HG03066 (cell line): ENCODE data around the gene DOCK4.

Experiments used
- ATAC-seq: cut with Tn5 transposase; IDR thresholded peaks from one replicate; pipeline ENCODE4 v1.9.1; 2021; ENCODE audit warnings: low read depth; ENCODE audit not compliant: unreplicated experiment

DOCK4 gene

DNA sequence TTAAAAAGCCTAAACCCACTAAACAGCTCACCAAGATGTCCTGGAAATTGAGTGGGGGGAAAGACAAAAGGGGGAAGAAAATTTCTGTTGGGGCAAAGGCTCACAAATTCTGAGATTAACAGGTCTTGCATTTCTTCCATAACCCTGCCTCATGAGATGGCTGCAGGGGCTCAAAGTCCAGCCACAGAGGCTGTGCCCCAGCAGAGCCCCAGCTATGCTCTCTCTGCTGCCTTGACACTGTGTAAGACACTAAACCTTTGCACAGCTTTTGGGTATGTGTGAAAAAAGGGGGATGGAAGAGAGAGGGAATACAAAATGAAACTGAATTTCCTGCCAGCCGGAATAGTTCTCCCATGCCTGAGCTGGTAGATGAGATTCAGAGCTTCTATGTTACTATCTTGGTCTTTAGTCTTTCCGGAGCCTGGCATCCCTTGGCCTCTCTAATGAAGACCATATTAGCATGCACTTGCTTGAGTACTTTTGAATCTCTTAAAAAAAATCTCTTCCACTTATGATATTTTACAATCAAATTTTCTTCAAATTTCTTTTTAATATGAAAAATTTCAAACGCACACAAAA, 403.9 kb downstream of the DOCK4 start:
- ATAC-seq: no peak

DNA sequence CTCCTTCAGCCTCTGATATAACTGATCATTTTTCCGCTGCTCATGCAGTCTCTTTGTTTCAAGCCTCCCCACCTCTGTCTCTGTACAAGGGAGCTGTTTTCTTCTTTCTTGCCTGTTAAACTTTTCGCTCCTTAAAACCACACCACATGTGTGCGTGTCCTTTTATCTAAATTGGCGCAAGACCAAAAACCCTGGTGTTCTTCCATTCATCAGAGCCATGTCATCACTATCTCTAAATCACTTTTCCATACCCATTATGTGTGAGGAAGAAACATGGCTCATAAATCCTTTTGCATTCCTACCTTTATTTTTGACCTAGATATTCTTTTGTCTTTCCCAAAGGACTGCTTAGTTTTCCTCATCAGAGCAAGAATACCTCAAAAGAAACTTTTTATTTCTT, 404.9 kb downstream of the DOCK4 start:
- no peak for ATAC-seq

DNA sequence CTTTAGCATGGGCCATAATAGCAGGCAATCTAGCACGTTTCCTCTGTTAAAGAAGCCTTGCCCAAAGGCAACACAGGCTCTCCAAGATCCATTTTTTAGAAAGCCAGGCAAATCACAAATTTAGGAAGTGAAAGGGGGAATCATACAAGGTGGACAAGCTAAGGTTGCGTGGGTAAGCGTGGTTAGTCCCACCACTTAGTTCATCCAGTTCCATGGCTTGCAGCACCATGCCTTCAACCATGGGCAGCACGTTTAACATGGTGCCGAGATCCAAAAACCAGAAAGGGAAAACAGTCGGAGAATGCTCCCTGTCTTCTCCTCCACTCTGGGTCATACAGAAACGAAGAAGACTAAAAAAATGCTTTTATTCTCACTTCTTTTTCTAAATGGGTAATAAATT, 409.5 kb downstream of the DOCK4 start:
- ATAC-seq: no peak

DNA sequence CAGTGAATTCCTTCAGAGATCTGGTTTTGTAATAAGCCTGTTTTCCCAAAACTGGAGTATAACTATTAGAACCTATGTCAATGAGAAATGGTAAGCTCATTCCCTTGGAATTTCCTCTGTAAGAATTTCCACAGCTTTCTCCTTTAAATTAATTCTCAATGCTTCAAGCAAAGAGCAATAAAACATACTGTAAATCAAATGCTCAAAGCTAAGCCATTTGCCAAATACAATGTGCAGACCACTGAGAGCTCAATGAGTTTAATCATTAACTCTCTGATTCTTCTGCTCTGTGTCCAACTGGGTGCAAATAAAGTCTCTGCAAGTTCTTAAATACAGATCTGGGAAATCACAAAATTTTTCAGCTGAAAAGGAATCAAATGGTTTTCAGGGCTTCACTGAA, 416.3 kb downstream of the DOCK4 start:
- no peak for ATAC-seq

DNA sequence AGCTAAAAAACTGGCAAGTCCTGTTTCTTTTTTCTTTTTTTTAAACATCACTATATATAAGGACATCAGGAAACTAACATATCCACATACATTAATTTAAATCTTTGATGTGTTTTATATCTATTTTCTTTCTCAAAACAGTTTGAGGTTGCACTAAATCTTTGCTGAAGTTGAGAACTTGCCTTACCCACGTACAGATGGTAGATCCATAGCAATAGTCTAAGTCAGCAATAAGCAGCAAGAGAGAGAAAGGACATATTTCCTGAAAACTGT, 417.2 kb downstream of the DOCK4 start:
- ATAC-seq: no peak

DNA sequence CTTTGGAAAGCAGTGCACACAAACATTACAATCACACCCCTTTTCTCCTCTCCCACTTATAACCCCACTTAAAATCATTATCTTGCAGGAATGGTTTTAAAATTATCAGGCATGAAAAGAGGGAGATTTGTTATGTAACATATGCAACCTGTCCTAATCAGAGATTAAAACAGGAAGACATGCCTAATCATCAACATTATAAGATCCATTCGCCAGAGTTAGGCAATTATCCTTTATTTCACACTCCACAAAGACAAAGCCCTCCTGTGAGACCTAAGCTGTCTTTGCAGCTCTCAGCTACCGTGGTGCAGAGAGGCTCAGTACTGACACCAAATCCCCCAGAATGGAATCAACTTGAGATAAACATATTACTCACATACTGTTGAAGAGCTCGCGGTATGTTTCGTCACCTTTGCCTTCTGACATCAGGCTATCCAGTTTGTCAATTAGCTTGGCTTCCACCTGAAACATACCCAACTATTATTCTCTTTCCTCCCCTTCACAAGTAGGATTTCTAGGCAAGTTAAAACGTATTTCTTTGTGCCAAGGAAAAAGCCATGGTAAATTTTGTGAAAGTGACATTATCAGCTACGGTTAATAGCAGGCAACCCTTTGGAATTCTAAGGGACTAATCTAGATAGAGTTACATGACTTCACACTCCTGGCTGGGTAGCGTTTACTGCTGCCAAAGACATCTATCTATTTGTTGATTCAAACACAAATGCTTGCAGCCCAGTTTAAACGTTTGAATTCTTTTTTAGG, 417.7 kb downstream of the DOCK4 start:
- ATAC-seq: no peak

DNA sequence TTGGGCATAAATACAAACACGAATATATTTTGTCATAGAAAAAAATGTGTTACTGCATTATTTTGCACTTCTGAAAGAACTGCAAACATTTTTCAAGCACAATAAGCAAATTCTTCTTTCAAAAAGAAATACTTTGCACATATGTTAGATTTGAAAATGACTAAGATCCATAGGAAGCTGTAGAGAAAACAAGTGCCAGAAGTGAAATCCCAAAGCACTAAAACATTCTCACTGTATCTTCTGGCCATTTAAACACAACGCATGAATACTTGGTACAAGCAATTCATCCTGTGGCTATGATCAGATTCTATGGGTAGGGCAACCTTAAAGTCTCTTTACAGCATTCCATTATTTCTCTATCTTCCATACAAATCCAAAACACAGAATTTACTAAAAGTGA, 418.5 kb downstream of the DOCK4 start:
- ATAC-seq: no peak

DNA sequence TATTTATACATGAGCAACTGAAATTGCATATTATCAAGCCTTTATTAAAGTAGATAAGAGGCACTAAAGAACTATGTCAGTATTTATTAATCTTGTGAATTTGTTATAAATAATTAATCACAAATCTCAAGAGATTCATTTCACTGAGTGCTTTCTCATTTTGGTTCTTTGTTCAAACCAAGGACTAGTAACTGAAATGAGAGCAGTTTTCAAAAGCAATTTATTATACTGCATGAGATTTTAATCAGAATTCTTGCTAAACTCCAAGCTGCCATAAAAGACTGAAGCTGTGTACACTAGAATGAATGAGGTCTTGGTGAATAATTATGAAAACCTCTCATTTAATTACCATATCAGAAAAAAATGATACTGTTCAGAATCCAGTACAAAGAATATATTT, 419.1 kb downstream of the DOCK4 start:
- ATAC-seq: no peak

DNA sequence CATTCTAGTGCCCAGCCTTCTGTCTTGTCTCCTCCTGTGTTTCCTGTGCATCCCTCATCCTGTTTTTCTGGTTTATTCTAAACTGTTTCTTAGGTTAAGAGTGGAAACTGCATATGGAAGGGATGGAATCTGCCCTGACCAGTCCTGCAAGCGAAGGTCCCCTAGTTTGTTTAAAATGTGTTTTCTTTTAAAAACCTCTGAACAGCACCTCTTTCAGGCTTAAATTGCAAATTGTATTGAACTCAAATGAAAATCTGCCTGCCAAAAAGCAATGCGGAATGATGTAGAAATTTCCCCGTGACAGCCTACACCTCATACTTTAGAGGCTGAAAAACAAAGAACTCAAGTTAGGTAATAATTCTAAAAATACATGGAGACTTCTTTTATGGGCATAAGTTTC, 421.1 kb downstream of the DOCK4 start:
- no peak for ATAC-seq

DNA sequence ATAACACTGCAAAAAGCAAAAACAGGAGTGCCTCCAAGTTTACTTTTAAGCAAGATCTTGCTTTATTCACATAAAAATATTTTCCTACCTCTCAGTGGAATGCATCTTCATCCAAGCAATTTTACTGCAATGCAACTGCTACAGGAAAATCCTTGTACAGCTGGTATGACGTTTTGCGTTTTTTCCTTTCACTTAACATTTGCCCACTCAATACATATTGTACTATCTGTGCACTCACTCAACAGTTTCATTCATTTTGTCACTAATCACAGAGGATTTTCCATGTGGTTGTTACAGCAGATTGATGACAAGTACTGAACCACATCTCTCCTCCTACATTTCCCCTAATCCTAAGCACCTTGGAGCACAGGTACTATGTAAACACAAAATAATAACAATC, 421.9 kb downstream of the DOCK4 start:
- ATAC-seq: no peak

DNA sequence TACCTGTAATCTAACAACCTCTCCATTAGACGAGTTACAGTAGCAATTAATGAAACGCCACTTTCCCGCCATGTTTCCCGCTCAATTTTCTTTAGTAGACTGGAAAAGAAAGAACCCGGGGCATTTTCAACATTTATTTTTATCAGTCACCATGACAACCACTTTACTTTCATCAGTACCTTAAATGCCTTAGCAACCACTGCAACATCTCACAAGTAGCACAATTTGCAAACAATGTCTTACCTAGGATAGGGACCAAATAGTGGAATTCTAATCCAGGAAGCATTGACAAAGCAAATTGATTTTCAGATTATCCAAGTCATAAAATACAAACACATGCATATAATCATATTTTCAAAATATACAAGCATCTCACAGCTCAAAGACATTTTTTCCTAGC, 422.3 kb downstream of the DOCK4 start:
- ATAC-seq: no peak

DNA sequence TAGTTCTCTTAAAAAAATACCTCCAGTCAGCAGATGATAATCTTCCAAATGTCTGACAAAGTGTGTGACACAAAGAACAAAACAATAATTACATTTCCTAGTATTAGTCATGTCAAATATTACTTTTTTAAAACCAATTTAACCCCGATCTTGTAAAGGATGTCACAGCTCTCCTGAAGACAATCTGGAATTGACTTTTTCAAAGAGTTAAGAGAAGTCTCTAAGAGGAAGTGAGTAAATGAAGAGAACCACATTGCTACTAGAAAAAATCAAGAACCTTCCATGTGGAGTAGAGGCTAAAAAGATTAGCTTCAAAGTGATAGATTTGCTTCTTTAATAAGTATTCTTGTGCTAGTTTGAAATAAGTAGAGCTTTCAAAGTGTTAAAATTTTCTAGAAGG, 425.7 kb downstream of the DOCK4 start:
- ATAC-seq: no peak

DNA sequence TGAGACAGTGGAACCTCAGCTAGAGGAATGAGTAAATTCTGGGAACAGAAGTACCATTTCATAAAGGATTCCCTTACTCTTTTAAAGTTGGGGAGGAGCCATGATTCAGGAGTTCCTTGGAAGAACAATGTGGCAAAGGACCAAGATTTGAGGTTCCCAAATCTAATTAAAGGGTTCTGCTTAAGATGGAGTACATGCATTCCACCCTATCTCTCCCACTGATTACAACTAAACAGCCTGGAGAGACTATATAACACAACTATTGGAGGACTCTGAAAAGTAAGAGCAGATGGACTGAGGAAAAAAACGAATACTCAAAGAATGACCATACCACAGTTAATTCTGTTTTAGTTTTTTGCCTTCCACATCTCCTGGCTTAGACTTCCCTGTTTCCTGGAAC, 431.0 kb downstream of the DOCK4 start:
- no peak for ATAC-seq

DNA sequence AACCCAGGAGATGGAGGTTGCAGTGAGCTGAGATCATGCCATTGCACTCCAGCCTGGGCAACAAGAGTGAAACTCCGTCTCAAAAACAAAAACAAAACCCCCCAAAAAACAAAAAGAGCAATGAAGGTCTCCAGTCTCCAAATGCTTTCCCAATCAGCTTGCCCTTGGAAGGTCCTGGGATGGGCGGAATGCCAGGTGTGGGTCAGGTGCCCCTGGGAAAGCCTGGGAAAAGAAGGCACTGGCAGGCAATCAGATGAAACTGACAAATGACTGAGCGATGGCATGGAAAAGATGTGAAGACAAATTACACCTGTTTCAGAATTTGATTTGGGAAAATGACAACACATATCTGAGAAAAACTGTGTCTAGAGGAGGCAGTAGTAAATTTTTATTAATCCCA, 433.5 kb downstream of the DOCK4 start:
- ATAC-seq: no peak

DNA sequence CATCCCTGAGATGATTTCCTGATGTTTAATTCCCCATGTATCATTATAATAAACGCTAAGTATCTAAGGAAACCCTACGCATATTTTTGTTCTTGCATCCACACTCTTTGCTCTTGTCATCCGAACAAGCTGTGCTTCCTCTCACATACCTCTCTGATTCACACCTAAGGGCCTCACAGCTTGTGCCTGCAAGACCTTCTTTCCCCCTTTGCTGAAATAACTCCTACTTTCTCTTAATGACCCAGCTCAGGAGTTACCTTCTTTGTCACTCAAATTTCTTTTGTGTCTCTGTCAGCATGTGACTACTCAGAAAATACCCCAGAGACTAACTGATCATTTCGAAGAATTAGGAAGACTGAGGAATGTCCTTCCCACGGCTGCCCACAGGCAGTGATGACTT, 434.6 kb downstream of the DOCK4 start:
- ATAC-seq: no peak

DNA sequence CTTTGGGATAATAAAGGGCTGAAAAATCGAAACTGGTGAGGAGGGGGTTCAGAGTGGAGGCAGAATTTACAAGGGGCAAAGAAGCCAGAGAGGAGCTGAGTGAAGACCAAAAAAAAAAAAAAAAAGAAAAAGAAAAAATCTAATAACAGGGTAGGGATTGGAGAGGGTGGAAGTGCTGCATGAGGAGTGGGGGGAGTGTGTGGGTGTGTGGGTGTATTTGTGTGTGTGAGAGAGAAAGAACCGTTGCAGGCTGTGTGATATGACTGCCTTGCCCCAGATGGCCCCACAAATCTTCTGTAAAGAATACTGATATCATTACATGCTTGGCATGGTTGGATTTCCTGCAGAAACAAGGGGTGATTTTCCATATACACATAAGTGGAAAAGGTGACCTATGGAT, 436.1 kb downstream of the DOCK4 start:
- no peak for ATAC-seq

DNA sequence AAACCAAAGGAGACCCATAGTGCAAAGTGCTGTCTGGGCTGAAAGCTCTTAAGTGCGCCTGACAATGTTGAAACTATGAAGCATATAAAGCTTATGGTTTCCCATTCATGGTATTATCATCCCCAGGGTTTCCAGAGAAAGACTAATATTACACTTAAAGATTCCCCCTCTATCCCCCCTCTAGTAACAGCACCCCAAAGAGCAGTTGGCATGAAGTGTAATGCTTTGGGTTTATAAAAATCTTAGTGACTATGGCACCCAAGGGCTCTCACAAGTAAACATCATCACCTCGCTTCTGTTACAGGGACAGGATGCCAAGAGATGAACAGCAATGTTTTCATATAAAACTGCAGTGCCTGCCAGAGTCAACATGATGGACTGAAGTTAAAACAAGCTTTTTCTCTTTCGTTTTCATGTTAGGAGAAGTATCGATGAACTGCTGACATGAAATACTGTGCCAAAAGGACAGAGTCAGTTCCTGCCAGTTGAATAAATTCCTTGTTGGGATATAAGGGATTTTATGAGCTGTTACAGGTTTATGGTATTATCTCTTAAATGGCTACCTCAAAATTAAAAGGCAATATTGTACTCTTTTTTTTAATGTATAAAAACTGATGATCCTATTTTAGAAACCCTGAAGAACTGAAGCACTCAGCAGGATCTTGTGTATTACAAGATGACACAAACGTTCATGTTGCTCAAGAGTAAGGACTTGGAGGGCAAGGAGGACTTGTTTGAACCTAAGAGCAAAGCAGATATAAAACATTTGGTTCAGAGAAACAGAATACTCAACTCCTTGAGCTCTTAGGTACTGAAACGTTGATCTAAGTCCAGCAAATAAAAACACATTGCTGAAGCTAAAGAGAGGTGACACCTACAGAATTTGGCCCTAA, 440.2 kb downstream of the DOCK4 start:
- no peak for ATAC-seq

DNA sequence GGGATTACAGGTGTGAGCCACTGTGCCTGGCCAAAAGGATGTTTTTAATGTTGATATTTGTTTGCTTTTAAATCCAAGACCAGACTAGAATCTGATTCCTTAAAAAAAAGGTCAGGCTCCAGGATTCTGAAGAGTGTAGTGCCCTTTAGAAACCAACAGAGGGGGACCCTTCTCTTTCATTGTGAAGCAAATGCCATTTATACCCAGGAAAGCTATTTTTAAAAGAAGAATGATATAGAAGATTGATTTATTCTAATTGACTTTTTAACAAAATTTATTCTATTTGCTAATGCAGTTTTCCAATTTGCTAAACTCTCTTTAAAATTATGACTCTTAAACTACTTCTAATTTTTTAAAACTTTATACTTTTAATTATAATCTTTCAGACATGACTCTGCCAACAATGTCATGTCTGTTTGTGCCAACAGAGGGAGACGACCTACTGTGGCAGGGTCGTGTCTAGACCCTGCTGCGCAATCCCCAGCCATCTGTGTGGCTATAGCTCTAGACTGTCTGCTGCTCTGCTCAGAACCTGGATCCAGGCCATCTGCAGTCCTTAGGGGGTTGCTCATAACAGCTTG, 442.9 kb downstream of the DOCK4 start:
- no peak for ATAC-seq

DNA sequence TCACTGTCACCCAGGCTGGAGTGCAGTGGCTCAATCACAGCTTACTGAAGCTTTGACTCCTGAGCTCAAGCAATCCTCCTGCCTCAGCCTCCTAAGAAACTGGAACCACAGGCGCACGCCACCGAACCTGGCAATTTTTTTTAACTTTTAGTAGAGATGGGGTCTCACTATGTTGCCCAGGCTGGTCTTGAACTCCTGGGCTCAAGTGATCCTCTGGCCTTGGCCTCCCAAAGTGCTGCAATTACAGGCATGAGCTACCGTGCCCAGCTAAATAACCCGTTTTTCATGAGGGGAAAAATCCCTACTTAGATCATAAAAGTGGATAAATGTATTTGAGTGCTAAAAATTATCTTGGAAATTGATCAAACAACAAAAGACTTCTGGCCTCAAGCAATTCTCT, 443.4 kb downstream of the DOCK4 start:
- no peak for ATAC-seq

DNA sequence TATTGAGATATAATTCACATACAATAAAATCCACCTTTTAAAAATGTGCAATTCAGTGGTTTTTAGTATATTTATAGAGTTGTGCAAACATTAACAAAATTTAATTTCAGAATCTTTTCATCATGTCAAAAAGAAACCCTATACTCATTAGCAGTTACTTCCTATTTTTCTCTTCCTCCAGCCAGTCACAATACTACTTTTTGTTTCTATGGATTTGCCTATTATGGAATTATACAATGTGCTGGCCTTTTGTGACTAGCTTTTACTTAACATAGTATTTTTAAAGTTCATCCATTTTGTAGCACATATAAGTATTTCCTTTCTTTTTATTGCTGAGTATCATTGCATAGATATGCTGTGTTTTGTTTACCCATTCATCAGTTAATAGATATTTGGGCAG, 444.0 kb downstream of the DOCK4 start:
- no peak for ATAC-seq

DNA sequence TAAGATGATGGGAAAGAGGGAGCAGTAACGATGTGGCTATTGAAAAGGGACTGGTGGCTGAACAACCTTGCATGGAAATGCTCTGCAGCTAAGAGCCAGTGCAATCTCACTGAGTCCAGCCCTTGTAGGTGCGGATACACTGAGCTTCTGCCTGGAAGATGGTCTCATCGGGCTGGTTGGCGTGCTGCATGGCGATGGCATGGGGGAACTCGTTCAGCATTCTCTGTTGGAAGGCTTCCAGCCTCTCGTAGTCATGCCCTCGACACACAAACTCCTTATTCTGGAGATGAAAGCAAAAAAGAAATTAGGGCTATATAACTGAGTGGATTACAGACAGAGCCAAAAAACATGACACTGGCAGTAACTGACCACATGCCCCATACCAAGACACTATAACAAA, 446.2 kb downstream of the DOCK4 start:
- no peak for ATAC-seq

DNA sequence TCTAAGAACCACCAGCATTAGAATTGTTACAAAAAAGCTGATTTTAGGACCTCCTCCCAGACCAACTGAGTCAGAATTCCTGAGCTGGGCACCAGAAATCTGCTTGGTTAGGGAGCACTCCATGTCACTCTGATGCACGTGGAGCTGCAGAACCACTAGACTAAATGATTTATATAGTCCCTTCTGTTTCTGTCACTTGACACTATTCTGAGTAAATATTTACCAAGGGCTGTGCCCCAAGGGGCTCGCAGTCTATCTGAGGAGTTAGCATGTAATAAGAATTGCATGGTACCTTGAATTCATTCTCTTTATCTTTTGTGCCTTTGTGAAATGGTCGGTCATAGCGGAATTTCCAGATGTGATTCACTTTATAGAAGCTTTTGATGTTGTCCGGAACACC, 447.9 kb downstream of the DOCK4 start:
- ATAC-seq: no peak
